ENCODE data around the gene MYL12A. TPM values are rescaled to one million over a fixed set of nuclear protein-coding genes. Genes with fewer than 3 reads are reported as not detected.

Gene MYL12A
- total and polyA plus RNA-seq, 2 of the 13 experiments (the other 11 are each of a cell fraction or from before 2014, with no cell fraction given): 261 to 277 TPM

DNA sequence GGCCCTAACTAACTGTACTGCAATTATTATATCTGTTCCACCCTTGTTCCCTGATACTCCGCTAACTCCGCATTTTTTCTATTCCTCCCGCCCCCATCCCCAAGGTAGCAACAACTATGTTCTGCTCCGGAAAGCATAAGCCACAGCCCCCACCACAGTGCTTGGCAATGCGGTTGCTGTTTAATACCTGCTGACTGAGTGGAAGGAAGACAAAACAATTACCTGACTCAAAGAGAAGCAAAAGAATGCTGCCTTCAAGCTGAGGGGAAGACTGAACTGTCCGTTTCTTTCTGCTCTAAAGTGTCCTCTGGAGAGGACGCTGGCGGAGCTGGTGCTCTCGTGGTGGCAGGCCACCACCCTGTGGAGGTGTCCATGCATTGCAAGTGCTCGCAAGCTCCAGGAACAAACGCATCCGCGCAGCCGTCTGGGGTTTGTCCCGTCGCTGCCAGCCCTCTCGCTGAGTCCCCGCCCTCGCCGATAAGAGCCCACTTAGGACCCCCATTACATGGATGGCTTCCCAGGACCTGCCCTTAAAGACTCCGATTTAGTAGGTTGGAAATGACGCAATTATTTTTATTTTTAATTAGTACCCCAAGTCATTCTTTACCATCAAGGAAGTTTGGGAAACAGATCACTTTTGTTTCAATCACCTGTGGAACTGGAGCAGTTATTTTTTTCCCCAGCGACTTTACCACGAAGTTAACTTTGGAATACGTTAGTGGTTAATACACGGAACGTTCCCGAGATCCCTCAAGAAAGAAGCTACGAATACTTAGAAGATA, 1.6 kb upstream of the MYL12A start (continued):
- TF ChIP-seq, protein P1, sequence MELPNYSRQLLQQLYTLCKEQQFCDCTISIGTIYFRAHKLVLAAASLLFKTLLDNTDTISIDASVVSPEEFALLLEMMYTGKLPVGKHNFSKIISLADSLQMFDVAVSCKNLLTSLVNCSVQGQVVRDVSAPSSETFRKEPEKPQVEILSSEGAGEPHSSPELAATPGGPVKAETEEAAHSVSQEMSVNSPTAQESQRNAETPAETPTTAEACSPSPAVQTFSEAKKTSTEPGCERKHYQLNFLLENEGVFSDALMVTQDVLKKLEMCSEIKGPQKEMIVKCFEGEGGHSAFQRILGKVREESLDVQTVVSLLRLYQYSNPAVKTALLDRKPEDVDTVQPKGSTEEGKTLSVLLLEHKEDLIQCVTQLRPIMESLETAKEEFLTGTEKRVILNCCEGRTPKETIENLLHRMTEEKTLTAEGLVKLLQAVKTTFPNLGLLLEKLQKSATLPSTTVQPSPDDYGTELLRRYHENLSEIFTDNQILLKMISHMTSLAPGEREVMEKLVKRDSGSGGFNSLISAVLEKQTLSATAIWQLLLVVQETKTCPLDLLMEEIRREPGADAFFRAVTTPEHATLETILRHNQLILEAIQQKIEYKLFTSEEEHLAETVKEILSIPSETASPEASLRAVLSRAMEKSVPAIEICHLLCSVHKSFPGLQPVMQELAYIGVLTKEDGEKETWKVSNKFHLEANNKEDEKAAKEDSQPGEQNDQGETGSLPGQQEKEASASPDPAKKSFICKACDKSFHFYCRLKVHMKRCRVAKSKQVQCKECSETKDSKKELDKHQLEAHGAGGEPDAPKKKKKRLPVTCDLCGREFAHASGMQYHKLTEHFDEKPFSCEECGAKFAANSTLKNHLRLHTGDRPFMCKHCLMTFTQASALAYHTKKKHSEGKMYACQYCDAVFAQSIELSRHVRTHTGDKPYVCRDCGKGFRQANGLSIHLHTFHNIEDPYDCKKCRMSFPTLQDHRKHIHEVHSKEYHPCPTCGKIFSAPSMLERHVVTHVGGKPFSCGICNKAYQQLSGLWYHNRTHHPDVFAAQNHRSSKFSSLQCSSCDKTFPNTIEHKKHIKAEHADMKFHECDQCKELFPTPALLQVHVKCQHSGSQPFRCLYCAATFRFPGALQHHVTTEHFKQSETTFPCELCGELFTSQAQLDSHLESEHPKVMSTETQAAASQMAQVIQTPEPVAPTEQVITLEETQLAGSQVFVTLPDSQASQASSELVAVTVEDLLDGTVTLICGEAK (IDR thresholded peaks at IDR 0.05): no peak
- TF ChIP-seq, protein P1 (CRISPR knock-in tag; IDR thresholded peaks at IDR 0.05): no peak
- TF ChIP-seq TOE1 (CRISPR knock-in tag; IDR thresholded peaks at IDR 0.05) (0 out of 2 replicates have a peak, but pooled peaks have one; percentile 31), TGIF2 (CRISPR knock-in tag; IDR thresholded peaks at IDR 0.05) (peak; percentile 64; the same call in 1 of the 2 replicates), RARG (CRISPR knock-in tag; IDR thresholded peaks at IDR 0.05; ENCODE audit: low read depth) (no peak), ESRRA (CRISPR knock-in tag; IDR thresholded peaks at IDR 0.05; ENCODE audit: low read depth) (0 out of 2 replicates have a peak, but pooled peaks have one; percentile 34), SMC3 (IDR thresholded peaks at IDR 0.05; ENCODE audit: low read length) (peak; percentile 93), ZNF124 (CRISPR knock-in tag; IDR thresholded peaks at IDR 0.05) (peak; percentile 73; the same call in 1 of the 2 replicates), TSC22D2 (CRISPR knock-in tag; IDR thresholded peaks at IDR 0.05; ENCODE audit: borderline replicate concordance) (0 out of 2 replicates have a peak, but pooled peaks have one; percentile 29), ZNF704 (CRISPR knock-in tag; IDR thresholded peaks at IDR 0.05; ENCODE audit: borderline replicate concordance) (no peak), EHMT2 (IDR thresholded peaks at IDR 0.05; ENCODE audit: borderline replicate concordance, low read depth, low read length) (no peak), TP53 (CRISPR knock-in tag; conservative IDR thresholded peaks at IDR 0.05) (no peak), GTF3A (CRISPR knock-in tag; conservative IDR thresholded peaks at IDR 0.05) (no peak; the same call in 1 of the 2 replicates)
- TF ChIP-seq, protein P2, sequence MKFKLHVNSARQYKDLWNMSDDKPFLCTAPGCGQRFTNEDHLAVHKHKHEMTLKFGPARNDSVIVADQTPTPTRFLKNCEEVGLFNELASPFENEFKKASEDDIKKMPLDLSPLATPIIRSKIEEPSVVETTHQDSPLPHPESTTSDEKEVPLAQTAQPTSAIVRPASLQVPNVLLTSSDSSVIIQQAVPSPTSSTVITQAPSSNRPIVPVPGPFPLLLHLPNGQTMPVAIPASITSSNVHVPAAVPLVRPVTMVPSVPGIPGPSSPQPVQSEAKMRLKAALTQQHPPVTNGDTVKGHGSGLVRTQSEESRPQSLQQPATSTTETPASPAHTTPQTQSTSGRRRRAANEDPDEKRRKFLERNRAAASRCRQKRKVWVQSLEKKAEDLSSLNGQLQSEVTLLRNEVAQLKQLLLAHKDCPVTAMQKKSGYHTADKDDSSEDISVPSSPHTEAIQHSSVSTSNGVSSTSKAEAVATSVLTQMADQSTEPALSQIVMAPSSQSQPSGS (CRISPR knock-in tag; IDR thresholded peaks at IDR 0.05): peak; percentile 71; the same call in 1 of the 2 replicates
- TF ChIP-seq, protein P3, sequence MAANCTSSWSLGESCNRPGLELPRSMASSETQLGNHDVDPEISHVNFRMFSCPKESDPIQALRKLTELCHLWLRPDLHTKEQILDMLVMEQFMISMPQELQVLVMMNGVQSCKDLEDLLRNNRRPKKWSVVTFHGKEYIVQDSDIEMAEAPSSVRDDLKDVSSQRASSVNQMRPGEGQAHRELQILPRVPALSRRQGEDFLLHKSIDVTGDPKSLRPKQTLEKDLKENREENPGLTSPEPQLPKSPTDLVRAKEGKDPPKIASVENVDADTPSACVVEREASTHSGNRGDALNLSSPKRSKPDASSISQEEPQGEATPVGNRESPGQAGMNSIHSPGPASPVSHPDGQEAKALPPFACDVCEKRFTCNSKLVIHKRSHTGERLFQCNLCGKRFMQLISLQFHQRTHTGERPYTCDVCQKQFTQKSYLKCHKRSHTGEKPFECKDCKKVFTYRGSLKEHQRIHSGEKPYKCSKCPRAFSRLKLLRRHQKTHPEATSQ (CRISPR knock-in tag; IDR thresholded peaks at IDR 0.05; ENCODE audit: borderline replicate concordance): peak; percentile 69; the same call in 1 of the 2 replicates
